Prostate gland (tissue), 2 donors: ENCODE data around the gene ISCA1. TPM values are rescaled to one million over a fixed set of nuclear protein-coding genes. Genes with fewer than 3 reads are reported as not detected.

ENCODE experiments used
- DNase-seq: peaks from one replicate; pipeline ENCODE4 v3.0.0-alpha.2; 2019; ENCODE audit warnings: low spot score
- H3K27ac ChIP-seq, 2 donors: fragments of 200-600 bp; sonication (generic); 2 replicates each; pipeline ENCODE4 v1.5.1; 2017 to 2019
- H3K27me3 ChIP-seq: fragments of 200-600 bp; sonication (generic); replicated peaks from 2 replicates; pipeline ENCODE4 v1.5.1; 2019; ENCODE audit not compliant: insufficient read depth
- H3K36me3 ChIP-seq, 2 donors: fragments of 200-600 bp; sonication (generic); 1 replicate in 1 of 2; 2 replicates in 1 of 2; pipeline versions ENCODE4 v1.5.1 to v1.8.1; 2017 to 2019
- H3K4me1 ChIP-seq: fragments of 200-600 bp; sonication (generic); replicated peaks from 2 replicates; pipeline ENCODE4 v1.5.1; 2019
- H3K4me3 ChIP-seq, 2 donors: fragments of 200-600 bp; sonication (generic); 2 replicates each; pipeline ENCODE4 v1.5.1; 2017 to 2019
- H3K9me3 ChIP-seq: fragments of 200-600 bp; sonication (generic); 2 replicates; pipeline ENCODE4 v1.5.1; 2017
- CTCF ChIP-seq, 4 experiments: fragments of 200-600 bp in 2 of 4; fragments of 450-650 bp in 2 of 4; sonication (generic) in 2 of 4; IDR thresholded peaks; 1 replicate in 3 of 4; 2 replicates in 1 of 4; pipeline ENCODE4 v1.5.1; 2016 to 2019; ENCODE audit warnings: antibody characterized with exemption in 4 of 4, mild to moderate bottlenecking in 2 of 4, moderate library complexity in 2 of 4
- POLR2A ChIP-seq: fragments of 450-650 bp; IDR thresholded peaks from one replicate; pipeline ENCODE4 v1.6.1; 2016; ENCODE audit warnings: antibody characterized with exemption, mild to moderate bottlenecking
- POLR2AphosphoS5 ChIP-seq: sonication (generic); formaldehyde crosslinking; IDR thresholded peaks from one replicate; pipeline ENCODE4 v1.6.1; 2017; ENCODE audit warnings: antibody characterized with exemption
- WGBS: methylation state at CpG from one replicate; pipeline ENCODE4 v1.1.5; 2018; 5-methylcytosine and 5-hydroxymethylcytosine counted together
- intact Hi-C: fragments of 100-400 bp; cut with DNase I; formaldehyde crosslinking; loops from one replicate; pipeline ENCODE4 v1.14.2; 2022
- total RNA-seq, 2 donors: library from RNA; depleted of rRNA; stranded (reverse); fragments of >200 nt; gene quantifications; one replicate each; pipeline ENCODE4 v1.1.0, GENCODE V29; 2016

The ISCA1 gene
- total RNA-seq, 2 donors from 2014 or later: 39.4 to 51.9 TPM

DNA sequence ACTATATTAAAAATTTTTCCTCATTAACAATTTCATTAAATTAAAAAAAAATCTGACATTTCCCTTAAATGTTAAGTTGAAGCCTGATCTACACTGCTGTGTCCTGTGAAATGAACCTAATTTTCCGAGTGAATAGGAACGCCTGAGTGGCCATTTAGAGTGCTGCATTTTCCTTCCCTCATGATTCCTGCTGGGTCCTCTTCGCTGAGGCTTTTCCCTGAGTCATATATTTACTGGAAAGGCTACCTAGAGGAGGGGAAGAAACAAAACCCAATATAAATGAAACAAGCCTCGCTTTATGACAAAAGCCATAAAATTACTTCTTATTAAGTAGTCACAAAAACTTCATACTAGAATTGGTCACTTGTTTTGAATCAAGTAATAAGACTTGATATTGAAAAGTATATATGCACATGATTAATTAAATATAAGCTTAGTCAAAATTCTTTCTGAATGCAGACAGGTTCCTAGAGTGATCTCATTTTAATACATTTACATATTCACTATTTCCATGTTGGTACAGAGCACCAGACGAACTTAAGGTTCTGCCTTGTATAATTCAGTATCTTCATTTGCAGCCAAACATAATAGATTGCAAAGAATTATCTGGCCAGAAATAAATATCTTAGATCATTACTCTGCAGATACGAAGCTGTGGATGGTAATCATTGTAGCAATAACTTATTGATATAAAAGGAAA, 6.3 kb upstream of the ISCA1 start:
- H3K4me3 ChIP-seq: no peak overlapping the region
- no peaks in the 10 kb centered on the region for H3K9me3 ChIP-seq
- no peaks in the 10 kb centered on the region for H3K27me3 ChIP-seq
- no peak overlapping the region for H3K27ac ChIP-seq
- intact Hi-C loops: loop anchor here (10.0 kb wide), 1 partner anchor 474 kb away; no protein-coding TSS in a partner anchor
- no peak for DNase-seq
- 81% methylated on average over 6 of the region's 6 CpGs for WGBS
- TF ChIP-seq CTCF (IDR thresholded peaks at IDR 0.05): no peak
- H3K36me3 ChIP-seq: no peaks in the 10 kb centered on the region
- H3K4me1 ChIP-seq: no peaks in the 10 kb centered on the region

DNA sequence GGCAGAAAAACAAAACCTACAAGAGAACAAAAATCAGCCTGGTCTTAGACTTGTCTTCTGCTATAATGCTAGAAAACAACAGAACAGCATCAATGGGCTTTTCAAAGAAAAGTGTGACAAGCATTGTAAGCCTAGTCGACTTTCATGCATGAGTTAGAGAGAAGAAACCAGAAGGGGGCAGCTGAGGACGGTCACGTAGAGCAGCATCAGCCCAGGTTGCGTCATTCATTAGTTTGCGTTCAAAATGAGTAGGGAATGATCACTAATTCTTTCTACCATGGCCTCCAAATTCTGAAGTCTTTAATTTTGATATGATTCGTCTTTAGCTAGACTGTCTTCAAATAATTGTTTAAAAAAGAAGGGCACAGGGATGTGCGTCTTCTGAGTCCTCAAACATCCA, 4.7 kb upstream of the ISCA1 start:
- no peak overlapping the region for H3K27ac ChIP-seq
- H3K4me1 ChIP-seq: no peaks in the 10 kb centered on the region
- no peak for DNase-seq
- TF ChIP-seq POLR2A (no peak), POLR2AphosphoS5 (no peak), CTCF (IDR thresholded peaks at IDR 0.05) (no peak)
- 58% methylated on average over 7 of the region's 7 CpGs for WGBS
- H3K9me3 ChIP-seq: no peaks in the 10 kb centered on the region
- H3K27me3 ChIP-seq: no peaks in the 10 kb centered on the region
- no peak overlapping the region for H3K4me3 ChIP-seq
- no peaks in the 10 kb centered on the region for H3K36me3 ChIP-seq
- intact Hi-C loops: loop anchor here (10.0 kb wide), 1 partner anchor 472 kb away; no protein-coding TSS in a partner anchor

DNA sequence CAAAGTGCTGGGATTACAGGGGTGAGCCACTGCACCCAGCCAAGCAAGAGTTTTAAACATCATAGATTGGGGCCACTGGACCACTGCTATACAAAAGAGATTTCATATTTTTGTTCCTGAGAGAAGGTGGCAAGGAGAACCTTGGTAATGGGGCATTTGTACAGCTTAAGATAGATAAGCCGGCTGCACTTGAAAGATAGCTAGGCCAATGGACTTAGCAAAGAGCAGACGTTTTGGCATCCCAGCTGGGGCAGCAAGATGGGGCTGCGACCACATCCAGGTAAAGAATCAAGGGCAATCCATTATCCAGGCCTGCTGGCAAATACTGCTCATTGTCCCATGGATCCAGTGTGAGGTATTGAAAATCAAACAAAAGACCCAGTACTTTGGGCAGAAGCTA, 3.9 kb upstream of the ISCA1 start:
- H3K27me3 ChIP-seq: no peaks in the 10 kb centered on the region
- intact Hi-C loops: loop anchor here (10.0 kb wide), 1 partner anchor 471 kb away; no protein-coding TSS in a partner anchor
- H3K27ac ChIP-seq: no peak overlapping the region
- no peaks in the 10 kb centered on the region for H3K9me3 ChIP-seq
- no peak for TF ChIP-seq POLR2AphosphoS5
- TF ChIP-seq CTCF (IDR thresholded peaks at IDR 0.05): no peak
- TF ChIP-seq POLR2A: no peak
- H3K36me3 ChIP-seq: no peaks in the 10 kb centered on the region
- WGBS: 59% methylated on average over 3 of the region's 3 CpGs
- H3K4me1 ChIP-seq: no peaks in the 10 kb centered on the region
- DNase-seq: no peak
- no peak overlapping the region for H3K4me3 ChIP-seq

- intact Hi-C loops: loop anchor here (10.0 kb wide), 1 partner anchor 470 kb away; no protein-coding TSS in a partner anchor
- WGBS: 72% methylated on average over 2 of the region's 2 CpGs
Observed at GRCh38 chr9:86285261-86285660, 2.9 kb upstream of the ISCA1 start.

More at GRCh38 chr9:86285261-86285660, 2.9 kb upstream of the ISCA1 start:
- H3K27ac ChIP-seq: no peak overlapping the region
- no peaks in the 10 kb centered on the region for H3K9me3 ChIP-seq
- no peak for TF ChIP-seq CTCF (IDR thresholded peaks at IDR 0.05)
- no peak for TF ChIP-seq POLR2A
- no peak for TF ChIP-seq POLR2AphosphoS5
- no peaks in the 10 kb centered on the region for H3K27me3 ChIP-seq
- DNase-seq: no peak
- H3K4me1 ChIP-seq: no peaks in the 10 kb centered on the region
- H3K36me3 ChIP-seq: no peaks in the 10 kb centered on the region
- no peak overlapping the region for H3K4me3 ChIP-seq
